ENCODE data around the gene CTDP1. TPM values are rescaled to one million over a fixed set of nuclear protein-coding genes. Genes with fewer than 3 reads are reported as not detected.
"Not testable (repeated sequence)": the region's sequence is repeated elsewhere in the genome, so short reads cannot be mapped to it uniquely, and the experiment has no call there.

The CTDP1 gene
- total RNA-seq, 1 experiment from 2014 or later, result 31.7 TPM

DNA sequence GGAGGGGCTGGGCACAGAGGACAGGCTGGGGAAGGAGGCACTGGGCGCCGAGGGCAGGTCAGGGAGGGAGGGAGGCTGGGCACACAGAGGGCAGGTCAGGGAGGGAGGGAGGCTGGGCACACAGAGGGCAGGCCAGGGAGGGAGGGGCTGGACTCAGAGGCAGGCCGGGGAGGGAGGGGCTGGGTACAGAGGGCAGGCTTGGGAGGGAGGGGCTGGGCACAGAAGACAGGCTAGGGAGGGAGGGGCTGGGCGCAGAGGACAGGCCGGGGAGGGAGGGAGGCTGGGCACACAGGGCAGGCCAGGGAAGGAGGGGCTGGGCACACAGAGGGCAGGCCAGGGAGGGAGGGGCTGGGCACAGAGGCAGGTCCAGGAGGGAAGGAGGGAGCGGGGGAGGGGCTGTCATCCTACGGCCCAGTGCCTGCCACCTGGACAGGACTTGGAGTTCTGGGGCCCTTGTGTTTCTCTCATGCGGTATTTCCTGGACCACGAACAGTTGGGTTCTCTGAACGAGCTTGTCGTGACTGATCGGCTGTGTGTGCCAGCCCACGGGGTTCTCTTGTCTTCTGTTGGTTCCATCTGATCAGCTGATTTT, 71.5 kb downstream of the CTDP1 start:
- Histone ChIP-seq H3K9me3 (ENCODE audit: low read length) (no peaks in the 10 kb centered on the region), H3K9ac (ENCODE audit: low read length) (no peak overlapping the region), H3K4me2 (ENCODE audit: low read length) (no peak overlapping the region), H3K4me1 (ENCODE audit: insufficient read depth, low read length) (no peaks in the 10 kb centered on the region), H3K9me2 (replicated peaks; ENCODE audit: low read length) (no peaks in the 10 kb centered on the region), H3F3A (ENCODE audit: low read length, unreplicated experiment) (no peaks in the 10 kb centered on the region), H3K36me3 (ENCODE audit: low read depth, low read length) (peaks cover 17% of the 10 kb centered on the region; the same call in 1 of the 2 replicates), H2AFZ (ENCODE audit: low read length) (no peak overlapping the region), H3K4me3 (ENCODE audit: low read length) (no peak overlapping the region), H3K27ac (ENCODE audit: low read length) (no peak overlapping the region), H4K20me1 (ENCODE audit: low read length) (0 out of 2 replicates have a peak, but pooled peaks cover 4% of the 10 kb centered on the region), H3K27me3 (ENCODE audit: low read length) (no peaks in the 10 kb centered on the region), H3K79me2 (ENCODE audit: low read length) (no peaks in the 10 kb centered on the region)
- CTCF ChIA-PET, result interaction anchor here (0.6 kb wide), 1 partner anchor 358 kb away, joined by 3 read pairs; no protein-coding TSS in a partner anchor
- POLR2A ChIA-PET (ENCODE audit: unreplicated experiment), result no interaction called here
- BruUV-seq (replicated peaks), result no TSS peak
- ATAC-seq (peak; percentile 24; the same call in 1 of the 2 replicates), DNase-seq (no peak)
- TF ChIP-seq, protein P1, sequence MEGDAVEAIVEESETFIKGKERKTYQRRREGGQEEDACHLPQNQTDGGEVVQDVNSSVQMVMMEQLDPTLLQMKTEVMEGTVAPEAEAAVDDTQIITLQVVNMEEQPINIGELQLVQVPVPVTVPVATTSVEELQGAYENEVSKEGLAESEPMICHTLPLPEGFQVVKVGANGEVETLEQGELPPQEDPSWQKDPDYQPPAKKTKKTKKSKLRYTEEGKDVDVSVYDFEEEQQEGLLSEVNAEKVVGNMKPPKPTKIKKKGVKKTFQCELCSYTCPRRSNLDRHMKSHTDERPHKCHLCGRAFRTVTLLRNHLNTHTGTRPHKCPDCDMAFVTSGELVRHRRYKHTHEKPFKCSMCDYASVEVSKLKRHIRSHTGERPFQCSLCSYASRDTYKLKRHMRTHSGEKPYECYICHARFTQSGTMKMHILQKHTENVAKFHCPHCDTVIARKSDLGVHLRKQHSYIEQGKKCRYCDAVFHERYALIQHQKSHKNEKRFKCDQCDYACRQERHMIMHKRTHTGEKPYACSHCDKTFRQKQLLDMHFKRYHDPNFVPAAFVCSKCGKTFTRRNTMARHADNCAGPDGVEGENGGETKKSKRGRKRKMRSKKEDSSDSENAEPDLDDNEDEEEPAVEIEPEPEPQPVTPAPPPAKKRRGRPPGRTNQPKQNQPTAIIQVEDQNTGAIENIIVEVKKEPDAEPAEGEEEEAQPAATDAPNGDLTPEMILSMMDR (conservative IDR thresholded peaks at IDR 0.05; ENCODE audit: low read depth, low read length), result no peak
- no peak for TF ChIP-seq EZH2 (IDR thresholded peaks at IDR 0.05; ENCODE audit: low read length, unreplicated experiment)
- TF ChIP-seq EZH2phosphoT487 (IDR thresholded peaks at IDR 0.05; ENCODE audit: borderline replicate concordance, low read length), result no peak
- intact Hi-C loops (cut with micrococcal nuclease), result no loop called here

DNA sequence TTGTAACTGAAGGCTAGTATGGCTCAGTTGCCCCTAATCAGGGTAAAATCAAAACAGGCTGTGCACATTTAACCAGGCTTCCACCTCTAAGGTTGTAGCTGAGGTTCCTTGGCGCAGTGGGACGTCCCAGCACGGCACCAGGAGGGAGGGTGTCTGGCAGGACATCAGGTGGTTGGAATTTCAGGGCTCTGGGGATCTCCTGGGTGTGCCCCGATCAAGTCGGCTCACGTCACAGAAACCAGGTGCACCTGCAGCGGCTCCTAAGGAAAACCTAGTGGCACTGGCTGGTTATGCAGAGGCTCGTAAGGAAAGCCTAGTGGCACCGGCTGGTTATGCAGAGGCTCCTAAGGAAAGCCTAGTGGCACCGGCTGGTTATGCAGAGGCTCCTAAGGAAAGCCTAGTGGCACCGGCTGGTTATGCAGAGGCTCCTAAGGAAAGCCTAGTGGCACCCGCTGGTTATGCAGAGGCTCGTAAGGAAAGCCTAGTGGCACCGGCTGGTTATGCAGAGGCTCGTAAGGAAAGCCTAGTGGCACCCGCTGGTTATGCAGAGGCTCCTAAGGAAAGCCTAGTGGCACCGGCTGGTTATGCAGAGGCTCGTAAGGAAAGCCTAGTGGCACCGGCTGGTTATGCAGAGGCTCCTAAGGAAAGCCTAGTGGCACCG, 72.4 kb downstream of the CTDP1 start:
- CTCF ChIA-PET, result interaction anchor here (0.6 kb wide), 1 partner anchor 359 kb away, joined by 3 read pairs; no protein-coding TSS in a partner anchor
- H3K27me3 ChIP-seq (ENCODE audit: low read length); H3K4me3 ChIP-seq (ENCODE audit: low read length); ATAC-seq; H2AFZ ChIP-seq (ENCODE audit: low read length); H3K9me2 ChIP-seq (replicated peaks; ENCODE audit: low read length); H4K20me1 ChIP-seq (ENCODE audit: low read length); H3K4me2 ChIP-seq (ENCODE audit: low read length); H3K9ac ChIP-seq (ENCODE audit: low read length); H3K9me3 ChIP-seq (ENCODE audit: low read length); POLR2A ChIA-PET (ENCODE audit: unreplicated experiment); H3K27ac ChIP-seq (ENCODE audit: low read length); H3K79me2 ChIP-seq (ENCODE audit: low read length); BruUV-seq (replicated peaks); H3K4me1 ChIP-seq (ENCODE audit: insufficient read depth, low read length); intact Hi-C loops (cut with micrococcal nuclease); DNase-seq; H3F3A ChIP-seq (ENCODE audit: low read length, unreplicated experiment): not testable (repeated sequence)
- TF ChIP-seq, protein P1 (conservative IDR thresholded peaks at IDR 0.05; ENCODE audit: low read depth, low read length), result peak; percentile 42
- H3K36me3 ChIP-seq (ENCODE audit: low read depth, low read length), result peaks cover 17% of the 10 kb centered on the region; the same call in 1 of the 2 replicates

GRCh38 chr18:79752946-79753345, 73.3 kb downstream of the CTDP1 start:
- H3K4me3 ChIP-seq (ENCODE audit: low read length); CTCF ChIA-PET; H3K9me3 ChIP-seq (ENCODE audit: low read length); DNase-seq; H3K9ac ChIP-seq (ENCODE audit: low read length); H3F3A ChIP-seq (ENCODE audit: low read length, unreplicated experiment); H3K27me3 ChIP-seq (ENCODE audit: low read length); H4K20me1 ChIP-seq (ENCODE audit: low read length); POLR2A ChIA-PET (ENCODE audit: unreplicated experiment); H3K4me2 ChIP-seq (ENCODE audit: low read length); BruUV-seq (replicated peaks); ATAC-seq; intact Hi-C loops (cut with micrococcal nuclease); H3K27ac ChIP-seq (ENCODE audit: low read length); H3K4me1 ChIP-seq (ENCODE audit: insufficient read depth, low read length); H3K9me2 ChIP-seq (replicated peaks; ENCODE audit: low read length); H3K79me2 ChIP-seq (ENCODE audit: low read length); H2AFZ ChIP-seq (ENCODE audit: low read length): not testable (repeated sequence)
- H3K36me3 ChIP-seq (ENCODE audit: low read depth, low read length), result peaks cover 17% of the 10 kb centered on the region; the same call in 1 of the 2 replicates
